ENCODE measurements around the gene ZBTB25.

GRCh38 chr14:64540208-64541202 is 36.9 kb upstream of the ZBTB25 start, which contains the start of gene HSPA2:
- TF ChIP-seq, protein P1, sequence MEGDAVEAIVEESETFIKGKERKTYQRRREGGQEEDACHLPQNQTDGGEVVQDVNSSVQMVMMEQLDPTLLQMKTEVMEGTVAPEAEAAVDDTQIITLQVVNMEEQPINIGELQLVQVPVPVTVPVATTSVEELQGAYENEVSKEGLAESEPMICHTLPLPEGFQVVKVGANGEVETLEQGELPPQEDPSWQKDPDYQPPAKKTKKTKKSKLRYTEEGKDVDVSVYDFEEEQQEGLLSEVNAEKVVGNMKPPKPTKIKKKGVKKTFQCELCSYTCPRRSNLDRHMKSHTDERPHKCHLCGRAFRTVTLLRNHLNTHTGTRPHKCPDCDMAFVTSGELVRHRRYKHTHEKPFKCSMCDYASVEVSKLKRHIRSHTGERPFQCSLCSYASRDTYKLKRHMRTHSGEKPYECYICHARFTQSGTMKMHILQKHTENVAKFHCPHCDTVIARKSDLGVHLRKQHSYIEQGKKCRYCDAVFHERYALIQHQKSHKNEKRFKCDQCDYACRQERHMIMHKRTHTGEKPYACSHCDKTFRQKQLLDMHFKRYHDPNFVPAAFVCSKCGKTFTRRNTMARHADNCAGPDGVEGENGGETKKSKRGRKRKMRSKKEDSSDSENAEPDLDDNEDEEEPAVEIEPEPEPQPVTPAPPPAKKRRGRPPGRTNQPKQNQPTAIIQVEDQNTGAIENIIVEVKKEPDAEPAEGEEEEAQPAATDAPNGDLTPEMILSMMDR (IDR thresholded peaks at IDR 0.05) = peak; percentile 62 to 98 (median 95)
- TF ChIP-seq POLR2A (IDR thresholded peaks at IDR 0.05) = peak; percentile 97 to 100 (median 99)
